SK-MEL-5 (cell line): ENCODE results near the gene SLC19A3. TPM values are rescaled to one million over a fixed set of nuclear protein-coding genes. Genes with fewer than 3 reads are reported as not detected.
A peak's percentile ranks its signal among the peaks of the same experiment; 100 is the strongest.
"Not testable (repeated sequence)": the region's sequence is repeated elsewhere in the genome, so short reads cannot be mapped to it uniquely, and the experiment has no call there.

Experiments used
- DNase-seq: peaks from one replicate; pipeline ENCODE4 v3.0.0-alpha.2; 2016; ENCODE audit warnings: low read depth, low spot score
- in situ Hi-C: cut with HindIII; loops from 2 replicates; pipeline ENCODE4 v1.10.0; 2016; ENCODE audit warnings: low sequenced_read_pairs, high pct_unique_total_duplicates, low pct_unique_long_range_greater_than_20kb
- total RNA-seq: library from RNA; depleted of rRNA; stranded (reverse); fragments of >200 nt; shearing (Covaris generic); gene quantifications from 2 replicates; pipeline ENCODE4 v1.2.3, GENCODE V29; 2014

SLC19A3 gene
- total RNA-seq, 1 experiment from 2014 or later = 1.6 TPM

DNA sequence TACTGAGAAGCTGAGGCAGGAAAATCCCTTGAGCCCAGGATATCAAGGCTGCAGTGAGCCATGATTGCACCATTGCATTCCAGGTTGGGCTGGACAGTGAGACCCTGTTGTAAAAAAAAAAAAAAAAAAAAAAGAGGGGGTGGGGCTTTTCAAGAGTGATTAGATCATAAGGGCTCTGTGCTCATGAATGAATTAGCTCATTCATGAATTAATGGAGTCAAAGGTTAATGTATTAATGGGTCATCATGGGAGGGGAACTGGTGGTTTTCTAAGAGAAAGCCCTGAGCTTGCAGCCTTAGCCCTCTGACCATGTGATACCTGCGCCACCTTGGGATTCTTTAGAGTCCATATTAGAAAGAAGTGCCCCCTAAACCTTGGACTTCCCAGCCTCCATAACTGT, 4.5 kb downstream of the SLC19A3 start:
- DNase-seq = peak; percentile 4
- in situ Hi-C loops = no loop called here

DNA sequence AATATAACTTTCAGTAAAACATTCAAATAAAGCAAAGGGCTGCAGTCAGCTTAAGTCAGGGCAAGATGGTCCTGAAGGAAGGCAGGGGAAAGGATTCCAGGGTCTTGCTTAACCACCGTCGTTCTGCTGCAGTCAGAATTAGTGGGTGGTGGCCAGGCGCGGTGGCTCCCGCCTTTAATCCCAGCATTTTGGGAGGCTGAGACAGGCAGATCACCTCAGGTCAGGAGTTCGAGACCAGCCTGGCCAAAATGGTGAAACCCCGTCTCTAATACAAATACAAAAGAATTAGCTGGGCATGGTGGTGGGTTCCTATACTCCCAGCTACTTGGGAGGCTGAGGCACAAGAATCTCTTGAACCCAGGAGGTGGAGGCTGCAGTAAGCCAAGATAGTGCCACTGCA, 6.8 kb downstream of the SLC19A3 start:
- in situ Hi-C loops = no loop called here
- DNase-seq = no peak

GRCh38 chr2:227707390-227707789, 10.4 kb downstream of the SLC19A3 start:
- in situ Hi-C loops = no loop called here
- no peak for DNase-seq

DNA sequence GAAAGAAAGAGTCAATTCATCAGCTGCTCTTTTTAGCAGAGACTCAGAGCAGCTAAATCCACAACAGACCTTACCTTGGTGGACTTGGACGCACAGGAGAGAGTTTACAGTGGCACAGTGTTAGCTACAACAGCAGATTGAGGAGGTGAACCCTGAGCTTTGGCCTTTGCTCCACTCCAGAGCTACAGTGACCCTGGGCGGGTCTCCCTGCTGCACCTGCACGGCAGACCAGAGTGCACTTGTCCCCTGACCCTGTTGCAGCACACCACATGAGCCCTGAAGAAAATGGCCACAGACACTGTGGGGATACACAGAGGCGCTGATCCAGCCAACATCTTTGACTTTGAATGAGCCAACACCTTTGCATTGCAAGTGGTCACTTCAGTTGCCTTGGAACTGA, 11.0 kb downstream of the SLC19A3 start:
- in situ Hi-C loops = no loop called here
- DNase-seq = no peak

GRCh38 chr2:227703961-227704360, 13.9 kb downstream of the SLC19A3 start:
- in situ Hi-C loops = no loop called here
- DNase-seq = no peak

DNA sequence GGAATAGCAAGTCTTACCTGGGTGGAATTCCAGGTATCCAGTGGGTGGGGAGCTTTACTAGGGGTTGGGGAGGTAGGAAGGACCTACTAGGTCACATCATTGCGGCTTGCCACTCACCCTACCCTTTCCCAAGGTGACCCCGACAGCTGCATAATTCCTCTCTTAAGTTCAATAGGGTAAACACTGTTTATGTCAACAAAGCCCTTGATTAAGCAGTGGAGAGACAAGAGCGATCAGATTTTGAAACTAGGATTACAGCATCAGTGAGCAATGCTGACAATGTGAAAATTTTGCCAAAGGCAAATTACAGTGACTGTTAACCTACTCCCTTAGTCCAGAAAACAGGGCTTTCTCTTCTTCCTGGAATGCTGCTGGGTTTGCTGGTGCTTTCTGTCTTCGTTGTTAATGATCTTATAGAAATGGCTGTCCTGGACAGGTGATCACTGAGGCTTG, 14.5 kb downstream of the SLC19A3 start:
- peak; percentile 18 for DNase-seq
- in situ Hi-C loops = no loop called here

DNA sequence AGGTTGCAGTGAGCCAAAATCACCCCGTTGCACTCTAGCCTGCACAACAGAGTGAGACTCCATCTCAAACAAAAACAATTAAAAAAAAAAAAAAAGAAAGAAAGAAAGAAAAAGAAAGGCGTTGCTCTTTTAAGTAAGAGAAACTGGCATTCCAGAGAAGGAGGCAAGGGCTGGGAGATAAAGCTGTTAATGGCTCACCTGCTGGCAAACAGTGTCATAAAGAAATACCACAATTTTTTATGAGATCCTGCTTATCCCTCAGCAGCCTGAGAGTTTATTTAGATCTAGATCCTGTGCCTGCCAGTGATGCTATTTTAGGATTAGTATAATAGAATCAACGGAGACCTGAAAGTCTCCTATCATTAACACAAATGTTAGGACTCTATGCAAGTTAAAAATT, 16.3 kb downstream of the SLC19A3 start:
- DNase-seq = no peak
- in situ Hi-C loops = no loop called here

DNA sequence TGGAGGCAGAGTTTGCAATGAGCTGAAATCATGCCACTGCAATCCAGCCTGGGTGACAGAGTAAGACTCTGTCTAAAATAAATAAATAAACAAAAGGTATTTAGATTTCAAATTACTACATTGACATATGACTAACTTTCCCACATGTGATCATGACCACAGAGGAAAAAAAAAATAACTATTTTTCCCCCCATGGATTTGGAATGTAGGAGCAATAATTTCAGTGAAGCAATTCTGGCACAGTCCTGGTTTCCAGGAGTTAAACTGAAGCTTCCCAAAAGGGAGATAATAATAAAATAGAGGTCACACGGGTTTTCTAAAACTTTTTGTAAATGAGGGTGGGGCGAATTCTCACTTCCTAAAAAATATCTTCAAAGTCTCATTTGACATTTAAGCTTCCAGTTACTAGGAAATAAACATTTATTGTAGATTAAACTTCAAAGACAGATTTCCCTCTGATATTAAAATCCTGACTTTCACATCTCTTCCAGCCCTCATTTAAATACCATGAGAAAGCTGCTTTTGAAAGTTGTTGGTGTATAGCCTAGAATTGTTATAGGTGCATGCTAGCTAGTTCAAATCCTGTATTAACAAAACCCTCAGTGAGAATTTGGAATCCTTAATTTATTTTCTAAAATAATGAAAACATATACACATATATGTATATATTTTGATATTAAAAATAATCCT, 20.7 kb downstream of the SLC19A3 start:
- peak; percentile 19 for DNase-seq
- in situ Hi-C loops = no loop called here

- DNase-seq = no peak
- in situ Hi-C loops = no loop called here
These were observed 30.6 kb downstream of the SLC19A3 start for GRCh38 chr2:227687189-227687588.

GRCh38 chr2:227684258-227684657, 33.6 kb downstream of the SLC19A3 start:
- in situ Hi-C loops = no loop called here
- DNase-seq = no peak

- no peak for DNase-seq
- in situ Hi-C loops = no loop called here
These were observed 39.9 kb downstream of the SLC19A3 start for GRCh38 chr2:227677928-227678327.

DNA sequence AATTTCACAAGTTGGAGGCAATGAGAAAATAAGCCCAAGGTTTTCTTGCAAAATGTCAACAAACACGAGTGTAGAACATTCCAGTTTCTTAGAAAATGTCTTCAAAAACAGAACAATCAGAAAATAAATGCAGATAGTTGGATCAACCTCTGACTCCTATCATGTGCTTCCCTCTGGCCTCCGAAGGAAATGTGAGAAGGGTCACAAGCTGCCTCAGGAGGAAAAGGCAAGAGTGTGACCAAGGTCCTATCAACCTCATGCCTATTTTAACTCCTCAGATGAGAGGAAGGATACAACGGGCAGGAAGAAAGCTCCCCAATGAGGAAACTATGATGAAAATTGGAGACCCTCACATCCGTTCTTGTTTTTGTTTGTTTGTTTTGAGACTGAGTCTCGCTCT, 43.3 kb downstream of the SLC19A3 start:
- peak; percentile 24 for DNase-seq
- in situ Hi-C loops = no loop called here

- in situ Hi-C loops, DNase-seq: not testable (repeated sequence)
These were observed 44.2 kb downstream of the SLC19A3 start for GRCh38 chr2:227673620-227674019.

DNA sequence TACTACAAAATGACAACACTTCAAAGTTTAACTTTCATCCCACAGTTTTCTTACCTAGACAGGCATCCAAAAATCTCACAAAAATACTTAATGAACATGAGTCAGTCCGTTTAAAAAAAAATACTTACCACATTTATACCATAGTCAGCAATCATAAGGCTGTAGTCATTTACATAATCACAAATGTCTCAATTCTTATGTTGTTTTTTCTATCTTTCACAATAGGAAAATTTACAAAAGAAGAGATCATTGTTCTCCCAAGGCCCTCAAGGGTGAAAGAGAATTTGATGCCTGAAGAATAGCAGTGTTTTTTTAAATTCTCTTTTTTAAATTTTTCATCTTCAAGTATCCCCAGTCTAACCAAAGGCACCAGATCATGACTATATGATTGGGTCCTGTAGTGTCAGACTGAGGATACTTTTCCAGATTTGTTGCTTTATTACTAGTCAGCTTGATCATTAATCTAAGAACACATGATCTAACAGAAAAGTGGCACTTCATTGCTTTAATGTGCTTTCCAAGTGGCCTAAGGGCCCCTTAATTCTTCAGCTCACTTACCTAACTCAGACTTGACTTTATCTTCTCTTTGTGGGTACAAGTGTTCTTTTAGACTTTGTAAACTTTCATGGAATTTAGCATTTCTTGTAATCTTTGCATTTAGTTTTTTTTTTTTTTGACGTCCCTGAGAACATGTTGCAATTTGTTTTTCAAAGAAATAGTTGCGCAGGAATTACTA, 46.5 kb downstream of the SLC19A3 start:
- in situ Hi-C loops = no loop called here

GRCh38 chr2:227666631-227667170, 51.1 kb downstream of the SLC19A3 start, which contains the start of gene SCYGR5:
SCYGR5 (plus strand) TSS chr2:227666804; CDS start chr2:227666804, 0 bp downstream.
- in situ Hi-C loops, DNase-seq: not testable (repeated sequence)

More for the DNA sequence above, 46.5 kb downstream of the SLC19A3 start:
- no peak for DNase-seq

DNA sequence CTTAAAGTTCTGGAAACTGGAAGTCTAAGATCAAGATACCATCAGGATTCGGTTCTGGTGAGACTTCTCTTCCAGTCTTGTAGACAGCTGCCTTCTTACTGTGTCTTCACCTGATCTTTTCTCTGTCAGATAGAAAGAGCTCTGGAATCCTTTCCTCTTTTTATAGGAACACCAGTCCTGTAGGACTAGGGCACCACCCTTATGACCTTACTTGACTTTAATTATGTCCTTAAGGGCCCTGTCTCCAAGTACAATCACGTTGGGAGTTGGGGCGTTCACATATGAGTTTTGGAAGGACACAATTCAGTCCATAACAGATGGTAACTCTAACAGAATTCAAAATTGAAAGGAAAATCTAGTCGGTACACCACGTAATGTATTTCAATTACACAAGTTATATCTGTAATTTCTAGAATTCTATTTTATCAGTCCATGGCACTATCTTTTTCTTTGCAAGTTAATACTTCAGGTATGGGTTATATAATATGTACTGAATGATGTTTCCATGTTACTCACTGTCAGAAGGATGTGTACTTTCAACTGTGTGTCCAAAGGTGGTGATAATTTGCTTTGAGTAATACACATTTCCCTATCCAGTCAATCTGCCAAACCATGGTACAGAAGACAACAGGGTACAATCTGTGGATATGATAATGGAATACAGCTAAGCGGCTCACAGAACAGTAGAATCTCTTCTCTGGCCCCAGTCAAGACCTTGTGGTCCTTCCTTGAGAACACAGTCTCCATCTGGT, 52.5 kb downstream of the SLC19A3 start:
- no peak for DNase-seq
- in situ Hi-C loops = no loop called here

DNA sequence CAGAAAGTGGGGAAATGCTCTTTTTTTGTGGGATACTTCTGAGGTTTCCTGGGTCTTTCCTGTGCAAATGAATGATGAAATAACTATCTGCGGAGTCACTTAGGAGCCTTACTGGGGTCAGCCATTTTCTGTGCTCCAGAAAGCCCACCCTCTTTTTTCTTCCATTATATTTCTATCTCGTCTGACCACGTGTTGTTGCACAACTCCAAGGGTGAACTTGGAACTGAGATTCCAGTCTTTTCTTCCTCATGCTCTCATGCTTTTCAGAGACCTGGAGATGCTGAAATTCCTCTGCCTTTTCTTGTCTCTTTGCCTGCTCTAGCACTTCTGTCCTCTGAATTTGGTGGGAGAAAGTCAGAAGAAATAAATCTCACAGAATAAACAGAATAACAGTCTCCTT, 56.0 kb downstream of the SLC19A3 start:
- no peak for DNase-seq
- in situ Hi-C loops = no loop called here

DNA sequence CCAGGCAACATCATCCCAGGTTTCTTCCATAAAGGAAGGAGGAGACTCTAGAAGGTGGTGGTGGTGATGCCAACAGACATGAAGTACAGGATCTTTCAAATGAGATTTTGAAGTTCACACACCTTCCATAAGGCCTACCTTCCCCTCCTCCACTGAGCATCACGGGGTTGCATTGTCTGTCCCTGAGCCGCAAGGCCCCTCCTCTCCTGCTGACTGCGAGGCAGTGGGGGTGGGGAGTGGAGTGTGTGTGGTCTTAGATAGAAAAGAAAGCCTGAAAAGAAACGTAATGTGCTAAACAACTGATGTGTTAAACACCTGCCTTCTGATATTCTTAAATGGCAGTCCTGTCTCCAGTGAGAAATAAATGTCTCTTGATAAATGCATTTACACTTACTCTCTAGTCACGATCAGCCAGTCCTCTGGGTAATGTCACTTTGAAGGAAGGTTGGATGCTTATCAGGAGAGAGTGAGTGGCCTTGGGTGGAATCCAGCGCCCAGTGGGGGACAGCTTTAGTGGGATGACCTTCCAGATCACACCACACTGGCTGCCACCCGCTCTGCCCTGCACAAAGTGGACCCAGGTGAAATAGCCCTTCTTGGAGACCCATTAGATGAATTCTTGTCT, 56.7 kb downstream of the SLC19A3 start:
- in situ Hi-C loops = no loop called here

More for the DNA sequence above, 56.7 kb downstream of the SLC19A3 start:
- DNase-seq = no peak
